ENCODE measurements around the gene PNPLA8. TPM values are rescaled to one million over a fixed set of nuclear protein-coding genes. Genes with fewer than 3 reads are reported as not detected.

PNPLA8 gene
- total RNA-seq, 4 donors from 2014 or later = 42.9 to 62.1 (median 47.2) TPM

- Histone ChIP-seq H3K9me3 (no peaks in the 10 kb centered on the region), H3K4me1 (peaks cover 3 to 7% of the 10 kb centered on the region in 2 donors), H3K36me3 (no peaks in the 10 kb centered on the region), H3K27me3 (no peaks in the 10 kb centered on the region), H3K4me3 (replicated peaks in 1 of 3) (no peak overlapping the region), H3K27ac (no peak overlapping the region)
- WGBS, 2 donors = 75 to 77% methylated on average over 2 of the region's 2 CpGs
- no peak for DNase-seq
- intact Hi-C loops (cut with DNase I) = no loop called here
- TF ChIP-seq CTCF (IDR thresholded peaks at IDR 0.05) = no peak
- TF ChIP-seq POLR2A (IDR thresholded peaks at IDR 0.05) = no peak
These were observed 100.1 kb downstream of the PNPLA8 start for GRCh38 chr7:108425714-108426275.

- Histone ChIP-seq H3K27me3 (no peaks in the 10 kb centered on the region), H3K9me3 (no peaks in the 10 kb centered on the region), H3K4me3 (replicated peaks in 1 of 3) (no peak overlapping the region), H3K4me1 (peaks cover 3 to 7% of the 10 kb centered on the region in 2 donors), H3K36me3 (no peaks in the 10 kb centered on the region), H3K27ac (no peak overlapping the region)
- DNase-seq = no peak
- WGBS, 2 donors = 83 to 85% methylated on average over 4 of the region's 4 CpGs
- intact Hi-C loops (cut with DNase I) = no loop called here
- TF ChIP-seq CTCF (IDR thresholded peaks at IDR 0.05) (no peak), POLR2A (IDR thresholded peaks at IDR 0.05) (no peak)
These were observed 101.9 kb downstream of the PNPLA8 start for GRCh38 chr7:108424013-108424412.

GRCh38 chr7:108423089-108423989 is 102.6 kb downstream of the PNPLA8 start:
- Histone ChIP-seq H3K4me1 (peaks cover 3 to 7% of the 10 kb centered on the region in 2 donors), H3K36me3 (no peaks in the 10 kb centered on the region), H3K27ac (no peak overlapping the region), H3K27me3 (no peaks in the 10 kb centered on the region), H3K4me3 (replicated peaks in 1 of 3) (no peak overlapping the region), H3K9me3 (no peaks in the 10 kb centered on the region)
- TF ChIP-seq POLR2A (IDR thresholded peaks at IDR 0.05) = no peak
- TF ChIP-seq CTCF (IDR thresholded peaks at IDR 0.05) = no peak
- intact Hi-C loops (cut with DNase I) = no loop called here
- WGBS, 2 donors = 90 to 92% methylated on average over 5 of the region's 5 CpGs
- no peak for DNase-seq

GRCh38 chr7:108421720-108422331 is 104.1 kb downstream of the PNPLA8 start:
- 14 to 20% methylated on average over 3 of the region's 3 CpGs for WGBS, 2 donors
- no peaks in the 10 kb centered on the region for H3K27me3 ChIP-seq

More at GRCh38 chr7:108421720-108422331, 104.1 kb downstream of the PNPLA8 start:
- Histone ChIP-seq H3K36me3 (no peaks in the 10 kb centered on the region), H3K27ac (no peak overlapping the region), H3K4me1 (peaks cover 3 to 7% of the 10 kb centered on the region in 2 donors), H3K9me3 (no peaks in the 10 kb centered on the region), H3K4me3 (replicated peaks in 1 of 3) (no peak overlapping the region)
- no peak for DNase-seq
- intact Hi-C loops (cut with DNase I) = no loop called here
- no peak for TF ChIP-seq CTCF (IDR thresholded peaks at IDR 0.05)
- TF ChIP-seq POLR2A (IDR thresholded peaks at IDR 0.05) = no peak

Other genes with a start within 250 kb of the PNPLA8 start
- gene NRCAM, start 69.7 kb downstream of the PNPLA8 start, total RNA-seq = 10 to 100 TPM; 10.1 to 19.5 (median 13.0) TPM
- 10 to 100 TPM; 32.2 to 48.3 (median 38.9) TPM for gene THAP5, start 43.6 kb upstream of the PNPLA8 start, total RNA-seq
- gene DNAJB9, start 43.7 kb upstream of the PNPLA8 start, total RNA-seq = 100 to 1,000 TPM in 1 of 4 donors, 10 to 100 TPM in 3; 68.4 to 105 (median 92.0) TPM